DND-41 (cell line): Measurements from ENCODE around the gene FAM170B.

Source experiments
- EZH2 ChIP-seq: IDR thresholded peaks from 3 replicates; pipeline ENCODE4 v1.6.1; 2012; ENCODE audit warnings: borderline replicate concordance, low read depth, mild to moderate bottlenecking, moderate library complexity, low read length, inconsistent platforms; ENCODE audit not compliant: severe bottlenecking
- TF ChIP-seq, protein P1 (sequence below): IDR thresholded peaks from 2 replicates; pipeline ENCODE4 v1.5.1; 2012; ENCODE audit warnings: borderline replicate concordance, low read length, moderate library complexity, mild to moderate bottlenecking; ENCODE audit not compliant: poor library complexity, severe bottlenecking; ENCODE audit errors: extremely low read depth

GRCh38 chr10:49129376-49129775 lies 4.4 kb downstream of the FAM170B start:
- TF ChIP-seq, protein P1, sequence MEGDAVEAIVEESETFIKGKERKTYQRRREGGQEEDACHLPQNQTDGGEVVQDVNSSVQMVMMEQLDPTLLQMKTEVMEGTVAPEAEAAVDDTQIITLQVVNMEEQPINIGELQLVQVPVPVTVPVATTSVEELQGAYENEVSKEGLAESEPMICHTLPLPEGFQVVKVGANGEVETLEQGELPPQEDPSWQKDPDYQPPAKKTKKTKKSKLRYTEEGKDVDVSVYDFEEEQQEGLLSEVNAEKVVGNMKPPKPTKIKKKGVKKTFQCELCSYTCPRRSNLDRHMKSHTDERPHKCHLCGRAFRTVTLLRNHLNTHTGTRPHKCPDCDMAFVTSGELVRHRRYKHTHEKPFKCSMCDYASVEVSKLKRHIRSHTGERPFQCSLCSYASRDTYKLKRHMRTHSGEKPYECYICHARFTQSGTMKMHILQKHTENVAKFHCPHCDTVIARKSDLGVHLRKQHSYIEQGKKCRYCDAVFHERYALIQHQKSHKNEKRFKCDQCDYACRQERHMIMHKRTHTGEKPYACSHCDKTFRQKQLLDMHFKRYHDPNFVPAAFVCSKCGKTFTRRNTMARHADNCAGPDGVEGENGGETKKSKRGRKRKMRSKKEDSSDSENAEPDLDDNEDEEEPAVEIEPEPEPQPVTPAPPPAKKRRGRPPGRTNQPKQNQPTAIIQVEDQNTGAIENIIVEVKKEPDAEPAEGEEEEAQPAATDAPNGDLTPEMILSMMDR, result no peak
- TF ChIP-seq EZH2, result no peak
